Mesendoderm (in vitro differentiated cells): ENCODE results near the gene ANKS1A.
A peak's percentile ranks its signal among the peaks of the same experiment; 100 is the strongest.

Experiments used
- DNase-seq: peaks from one replicate; pipeline ENCODE4 v3.0.0; 2013
- H2AK5ac ChIP-seq: 2 replicates; pipeline ENCODE4 v1.6.1; 2013; ENCODE audit warnings: low read length, inconsistent platforms
- H2BK120ac ChIP-seq: 2 replicates; pipeline ENCODE4 v1.6.1; 2013; ENCODE audit warnings: low read depth, mild to moderate bottlenecking, low read length, moderate library complexity, mixed read lengths
- H2BK15ac ChIP-seq: replicated peaks from 2 replicates; pipeline ENCODE4 v1.6.1; 2013; ENCODE audit warnings: low read depth, mild to moderate bottlenecking, moderate library complexity
- H2BK5ac ChIP-seq: 2 replicates; pipeline ENCODE4 v1.6.1; 2013; ENCODE audit warnings: low read length, inconsistent platforms
- H3K18ac ChIP-seq: 2 replicates; pipeline ENCODE4 v1.6.1; 2013; ENCODE audit warnings: mild to moderate bottlenecking, low read length, mixed read lengths
- H3K23ac ChIP-seq: one replicate; pipeline ENCODE4 v1.6.1; 2013; ENCODE audit warnings: low read length
- H3K27ac ChIP-seq: 2 replicates; pipeline ENCODE4 v1.5.1; 2013; ENCODE audit warnings: low read depth, mild to moderate bottlenecking, inconsistent platforms, low read length, moderate library complexity
- H3K27me3 ChIP-seq: 2 replicates; pipeline ENCODE4 v1.6.1; 2013; ENCODE audit warnings: low read length, control low read depth, mild to moderate bottlenecking, inconsistent platforms; ENCODE audit not compliant: insufficient read depth, poor library complexity
- H3K36me3 ChIP-seq: 2 replicates; pipeline ENCODE4 v1.6.1; 2013; ENCODE audit warnings: low read length, inconsistent platforms; ENCODE audit not compliant: control insufficient read depth, insufficient read depth
- H3K4ac ChIP-seq: one replicate; pipeline ENCODE4 v1.6.1; 2013; ENCODE audit warnings: low read depth, mild to moderate bottlenecking, low read length, moderate library complexity
- H3K4me1 ChIP-seq: 2 replicates; pipeline ENCODE4 v1.6.1; 2013; ENCODE audit warnings: low read depth, low read length, inconsistent platforms; ENCODE audit not compliant: control insufficient read depth
- H3K4me2 ChIP-seq: 2 replicates; pipeline ENCODE4 v1.6.1; 2013; ENCODE audit warnings: low read length
- H3K4me3 ChIP-seq: 2 replicates; pipeline ENCODE4 v1.5.1; 2013; ENCODE audit warnings: mild to moderate bottlenecking, low read length
- H3K56ac ChIP-seq: one replicate; pipeline ENCODE4 v1.6.1; 2013; ENCODE audit warnings: low read length
- H3K79me1 ChIP-seq: 2 replicates; pipeline ENCODE4 v1.6.1; 2013; ENCODE audit warnings: low read length, inconsistent platforms
- H3K79me2 ChIP-seq: 2 replicates; pipeline ENCODE4 v1.6.1; 2013; ENCODE audit warnings: mild to moderate bottlenecking, low read length; ENCODE audit not compliant: control insufficient read depth, insufficient read depth
- H3K9ac ChIP-seq: 2 replicates; pipeline ENCODE4 v1.6.1; 2013; ENCODE audit warnings: low read length, inconsistent platforms
- H4K5ac ChIP-seq: one replicate; pipeline ENCODE4 v1.6.1; 2013; ENCODE audit warnings: low read length
- H4K8ac ChIP-seq: one replicate; pipeline ENCODE4 v1.6.1; 2013; ENCODE audit warnings: low read depth, mild to moderate bottlenecking, control low read depth, low read length, moderate library complexity
- WGBS: extraction: QIAGEN DNeasy Blood & Tissue Kit; methylation state at CpG from one replicate; pipeline ENCODE4 v1.1.7; 2013; ENCODE audit warnings: low lambda C conversion rate, missing lambda C conversion rate; ENCODE audit not compliant: insufficient coverage; ENCODE audit errors: extremely low coverage; 5-methylcytosine and 5-hydroxymethylcytosine counted together

ANKS1A gene

GRCh38 chr6:35019171-35019570, 130.1 kb downstream of the ANKS1A start:
- peaks cover 9% of the 10 kb centered on the region for H3K4me1 ChIP-seq
- H3K56ac ChIP-seq: no peak overlapping the region
- no peaks in the 10 kb centered on the region for H3K79me1 ChIP-seq
- H3K18ac ChIP-seq: no peak overlapping the region
- H4K8ac ChIP-seq: no peak overlapping the region
- no peak overlapping the region for H3K9ac ChIP-seq
- H2BK15ac ChIP-seq: no peak overlapping the region
- H3K4me3 ChIP-seq: no peak overlapping the region
- no peak overlapping the region for H2AK5ac ChIP-seq
- H3K4ac ChIP-seq: no peak overlapping the region
- no peak overlapping the region for H2BK5ac ChIP-seq
- no peaks in the 10 kb centered on the region for H3K79me2 ChIP-seq
- H3K23ac ChIP-seq: no peak overlapping the region
- H3K27ac ChIP-seq: no peak overlapping the region
- WGBS: no CpG with 5 or more reads among the region's 1 CpG
- H3K27me3 ChIP-seq: no peaks in the 10 kb centered on the region
- H2BK120ac ChIP-seq: no peak overlapping the region
- H4K5ac ChIP-seq: no peak overlapping the region
- H3K4me2 ChIP-seq: no peak overlapping the region
- no peaks in the 10 kb centered on the region for H3K36me3 ChIP-seq
- DNase-seq: no peak

GRCh38 chr6:35019831-35020230, 130.8 kb downstream of the ANKS1A start:
- H3K79me1 ChIP-seq: no peaks in the 10 kb centered on the region
- no peak overlapping the region for H2BK5ac ChIP-seq
- H3K4me3 ChIP-seq: no peak overlapping the region
- no peak for DNase-seq
- H3K56ac ChIP-seq: no peak overlapping the region
- H3K9ac ChIP-seq: no peak overlapping the region
- no peaks in the 10 kb centered on the region for H3K27me3 ChIP-seq
- no peak overlapping the region for H3K18ac ChIP-seq
- H2BK15ac ChIP-seq: no peak overlapping the region
- H3K23ac ChIP-seq: no peak overlapping the region
- no peaks in the 10 kb centered on the region for H3K79me2 ChIP-seq
- H3K4ac ChIP-seq: no peak overlapping the region
- no peak overlapping the region for H2BK120ac ChIP-seq
- H3K4me1 ChIP-seq: peaks cover 8% of the 10 kb centered on the region
- H3K4me2 ChIP-seq: no peak overlapping the region
- WGBS: no CpG with 5 or more reads among the region's 4 CpGs
- no peak overlapping the region for H2AK5ac ChIP-seq
- H3K27ac ChIP-seq: no peak overlapping the region
- no peak overlapping the region for H4K8ac ChIP-seq
- H3K36me3 ChIP-seq: no peaks in the 10 kb centered on the region
- no peak overlapping the region for H4K5ac ChIP-seq

DNA sequence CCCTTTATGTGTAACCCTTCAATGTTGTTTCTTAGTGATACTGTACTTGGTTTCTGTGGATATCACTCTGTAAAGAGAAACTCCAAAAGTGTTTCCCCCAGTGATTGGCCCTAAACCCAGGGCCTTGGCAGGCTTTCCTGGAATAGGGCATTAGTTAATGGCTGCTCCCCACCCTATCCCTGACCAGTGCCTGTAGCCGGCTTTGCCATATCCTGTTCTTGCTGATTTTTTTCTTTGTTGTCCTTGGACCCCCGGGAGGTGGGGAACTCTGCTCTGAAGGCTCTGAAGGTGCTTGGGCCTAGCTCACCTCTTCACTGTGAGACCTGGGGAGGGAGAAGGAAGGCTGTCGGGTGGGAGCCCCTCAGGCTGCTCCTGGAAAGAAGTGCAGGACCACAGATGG, 131.9 kb downstream of the ANKS1A start:
- H2BK120ac ChIP-seq: no peak overlapping the region
- WGBS: no CpG with 5 or more reads among the region's 3 CpGs
- DNase-seq: no peak
- no peak overlapping the region for H3K18ac ChIP-seq
- H3K4ac ChIP-seq: no peak overlapping the region
- peaks cover 8% of the 10 kb centered on the region for H3K4me1 ChIP-seq
- H3K23ac ChIP-seq: no peak overlapping the region
- no peak overlapping the region for H3K27ac ChIP-seq
- H3K36me3 ChIP-seq: no peaks in the 10 kb centered on the region
- no peaks in the 10 kb centered on the region for H3K79me2 ChIP-seq
- H3K9ac ChIP-seq: no peak overlapping the region
- no peak overlapping the region for H3K4me3 ChIP-seq
- no peak overlapping the region for H3K56ac ChIP-seq
- no peak overlapping the region for H4K8ac ChIP-seq
- no peak overlapping the region for H2BK5ac ChIP-seq
- no peak overlapping the region for H2AK5ac ChIP-seq
- H2BK15ac ChIP-seq: no peak overlapping the region
- no peaks in the 10 kb centered on the region for H3K79me1 ChIP-seq
- H3K4me2 ChIP-seq: no peak overlapping the region
- H4K5ac ChIP-seq: no peak overlapping the region
- H3K27me3 ChIP-seq: no peaks in the 10 kb centered on the region

GRCh38 chr6:35023091-35024000, 134.3 kb downstream of the ANKS1A start:
- Histone ChIP-seq H3K23ac (no peak overlapping the region), H3K9ac (no peak overlapping the region), H3K79me1 (no peaks in the 10 kb centered on the region), H3K27me3 (no peaks in the 10 kb centered on the region), H2BK120ac (no peak overlapping the region), H3K4me2 (no peak overlapping the region), H3K4me1 (peaks cover 8% of the 10 kb centered on the region), H4K5ac (no peak overlapping the region), H2BK15ac (no peak overlapping the region), H3K79me2 (no peaks in the 10 kb centered on the region), H2AK5ac (no peak overlapping the region), H4K8ac (no peak overlapping the region), H3K18ac (no peak overlapping the region), H3K27ac (no peak overlapping the region), H3K4ac (no peak overlapping the region), H3K4me3 (no peak overlapping the region), H3K36me3 (no peaks in the 10 kb centered on the region), H2BK5ac (no peak overlapping the region), H3K56ac (peak overlapping the region; percentile 27)
- no CpG with 5 or more reads among the region's 5 CpGs for WGBS
- DNase-seq: no peak

- H2AK5ac ChIP-seq: no peak overlapping the region
- no peak overlapping the region for H3K9ac ChIP-seq
- H3K79me2 ChIP-seq: no peaks in the 10 kb centered on the region
- DNase-seq: peak; percentile 83
- H3K56ac ChIP-seq: no peak overlapping the region
- H3K27me3 ChIP-seq: no peaks in the 10 kb centered on the region
- H2BK15ac ChIP-seq: no peak overlapping the region
- no peak overlapping the region for H2BK120ac ChIP-seq
- no peak overlapping the region for H3K27ac ChIP-seq
- peaks cover 8% of the 10 kb centered on the region for H3K4me1 ChIP-seq
- H3K4ac ChIP-seq: no peak overlapping the region
- H3K4me2 ChIP-seq: no peak overlapping the region
- H3K36me3 ChIP-seq: no peaks in the 10 kb centered on the region
- H3K18ac ChIP-seq: no peak overlapping the region
- no peaks in the 10 kb centered on the region for H3K79me1 ChIP-seq
- no peak overlapping the region for H2BK5ac ChIP-seq
- no peak overlapping the region for H4K5ac ChIP-seq
- no peak overlapping the region for H3K4me3 ChIP-seq
- no peak overlapping the region for H4K8ac ChIP-seq
- no CpG with 5 or more reads among the region's 4 CpGs for WGBS
- no peak overlapping the region for H3K23ac ChIP-seq
These were observed 135.5 kb downstream of the ANKS1A start for GRCh38 chr6:35024551-35025054.
